Stimulated activated CD4-positive, alpha-beta T cell treated with anti-CD3 and anti-CD28 coated beads, Interleukin-2, amount 100 ng/mL, for 4 hours (primary cell): Measurements from ENCODE around the gene AKT3.

ENCODE experiments used
- DNase-seq: peaks from one replicate; pipeline ENCODE4 v3.0.0-alpha.2; 2020; ENCODE audit warnings: low read depth

Gene AKT3

DNA sequence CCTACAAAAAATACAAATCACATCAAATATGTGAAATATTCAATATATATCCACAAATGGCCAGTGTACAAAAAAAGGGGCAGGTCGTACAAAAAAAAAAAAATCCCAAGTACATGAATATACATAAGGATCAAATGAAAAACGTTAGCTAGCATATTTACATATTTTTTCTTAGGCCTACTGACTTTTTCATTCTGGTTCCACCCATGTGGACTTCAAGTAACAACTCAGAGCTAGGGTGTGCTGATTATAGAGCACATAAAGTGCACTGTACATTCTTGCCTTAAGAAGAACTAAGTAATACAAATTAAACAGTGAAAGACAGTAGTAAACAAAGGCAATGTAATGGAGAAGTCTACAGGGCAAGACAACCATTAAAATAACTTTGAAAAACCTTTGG is 297.0 kb downstream of the AKT3 start:
- no peak for DNase-seq

GRCh38 chr1:243550276-243550675 is 299.8 kb downstream of the AKT3 start:
- no peak for DNase-seq

DNA sequence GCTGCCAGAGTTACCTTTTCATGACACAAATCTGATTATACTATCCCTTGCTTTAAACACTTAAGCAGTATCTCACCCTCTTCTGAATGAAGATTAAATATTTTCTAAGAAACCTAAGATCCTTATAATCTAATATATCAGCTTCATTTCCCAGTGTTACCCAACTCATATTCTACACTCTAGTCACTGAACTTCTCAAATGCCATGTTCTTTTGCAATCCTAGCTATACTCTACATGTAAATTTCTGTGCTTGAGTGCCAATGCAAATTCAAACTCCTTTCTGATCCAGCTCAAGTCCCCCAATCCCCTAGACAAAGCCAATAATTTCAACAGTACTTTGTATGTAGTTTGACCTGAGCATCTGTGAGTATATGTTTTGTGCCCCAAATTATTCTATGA is 300.3 kb downstream of the AKT3 start:
- no peak for DNase-seq

DNA sequence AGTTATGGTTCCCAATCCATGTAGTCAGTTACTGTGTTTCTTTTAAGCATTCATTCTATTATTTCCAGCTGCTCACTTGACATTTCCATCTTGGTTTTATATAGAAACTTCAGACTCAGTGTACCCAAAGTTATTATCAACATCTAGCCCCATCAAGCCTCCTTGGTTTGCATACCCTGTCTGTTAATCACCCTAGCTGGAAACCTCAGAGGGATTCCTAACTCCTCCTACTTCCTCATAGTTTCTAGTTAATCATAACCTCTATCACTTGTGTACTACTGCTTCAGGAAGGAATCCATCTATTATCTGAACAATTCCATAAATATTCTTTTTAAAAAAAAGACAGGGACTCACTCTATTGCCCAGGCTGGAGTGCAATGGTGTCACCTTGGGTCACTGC is 300.9 kb downstream of the AKT3 start:
- no peak for DNase-seq

GRCh38 chr1:243548516-243548915 is 301.5 kb downstream of the AKT3 start:
- no peak for DNase-seq

DNA sequence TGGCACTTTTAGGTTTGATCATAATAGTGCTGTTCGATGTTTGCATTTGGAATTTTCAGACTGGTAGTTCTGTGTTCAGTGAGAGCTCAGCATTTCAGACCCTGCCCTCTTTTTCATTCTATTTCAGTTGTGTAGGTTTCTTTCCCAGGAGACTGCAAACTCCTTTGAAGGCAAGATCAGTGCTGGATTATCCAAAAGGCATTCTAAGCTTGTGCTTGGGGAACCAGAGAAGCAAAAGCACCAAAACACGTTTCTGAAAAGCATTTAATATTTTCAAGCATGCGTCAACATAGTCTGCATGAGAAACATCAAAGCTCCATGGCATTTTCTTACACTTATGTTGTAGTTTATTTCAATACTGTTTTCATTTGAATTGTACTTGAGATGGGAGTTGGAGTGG is 302.2 kb downstream of the AKT3 start:
- no peak for DNase-seq

DNA sequence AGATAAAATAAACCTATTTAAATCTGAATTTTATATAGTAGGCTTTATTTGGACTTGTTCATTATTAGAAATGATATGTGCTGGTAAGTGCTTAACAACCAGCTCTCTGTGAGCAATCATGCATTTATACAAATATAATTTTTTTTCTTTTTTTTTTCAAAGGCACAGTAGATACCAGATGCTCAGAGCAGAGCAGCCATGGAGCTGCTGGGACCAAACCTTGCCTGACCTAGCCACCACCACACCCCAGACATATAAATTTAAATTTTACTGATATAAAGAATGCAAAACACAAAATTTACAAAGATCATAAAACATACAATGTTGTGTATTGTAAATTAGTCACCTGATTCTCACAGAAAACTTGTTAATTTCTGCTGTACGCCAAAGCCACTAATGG is 303.6 kb downstream of the AKT3 start:
- no peak for DNase-seq

- no peak for DNase-seq
These were observed 306.5 kb downstream of the AKT3 start for GRCh38 chr1:243543501-243543900.

DNA sequence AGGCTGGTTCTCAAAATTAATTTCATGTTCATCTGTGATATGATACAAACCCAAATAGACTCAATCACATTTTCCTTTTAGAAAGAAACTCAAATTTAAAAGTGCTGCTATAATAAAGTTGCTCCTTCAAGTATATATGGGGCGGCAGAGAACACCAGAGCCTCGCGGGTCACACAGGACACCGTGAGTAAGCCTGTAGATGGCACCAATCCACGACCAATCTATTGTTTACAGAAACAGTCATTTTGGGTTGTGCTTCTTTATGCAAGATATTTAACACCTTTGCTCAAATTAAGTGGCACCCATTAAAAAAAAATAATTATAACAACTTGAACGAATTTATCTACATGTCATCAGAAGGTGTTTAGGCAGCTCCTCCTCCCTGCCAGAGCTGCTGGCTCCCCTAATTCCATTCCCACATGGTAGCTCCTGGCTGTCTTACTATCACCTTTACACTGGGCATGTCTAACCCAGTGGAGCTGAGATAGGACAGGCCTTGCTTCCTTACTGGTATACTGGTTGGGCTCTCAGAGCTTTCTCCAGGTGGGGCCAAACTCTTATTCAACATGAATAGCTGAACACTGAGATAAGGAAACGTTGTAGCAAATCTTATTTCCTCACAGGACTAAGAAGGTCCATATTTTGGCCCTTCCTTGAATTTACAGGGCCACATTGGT is 307.2 kb downstream of the AKT3 start:
- no peak for DNase-seq

DNA sequence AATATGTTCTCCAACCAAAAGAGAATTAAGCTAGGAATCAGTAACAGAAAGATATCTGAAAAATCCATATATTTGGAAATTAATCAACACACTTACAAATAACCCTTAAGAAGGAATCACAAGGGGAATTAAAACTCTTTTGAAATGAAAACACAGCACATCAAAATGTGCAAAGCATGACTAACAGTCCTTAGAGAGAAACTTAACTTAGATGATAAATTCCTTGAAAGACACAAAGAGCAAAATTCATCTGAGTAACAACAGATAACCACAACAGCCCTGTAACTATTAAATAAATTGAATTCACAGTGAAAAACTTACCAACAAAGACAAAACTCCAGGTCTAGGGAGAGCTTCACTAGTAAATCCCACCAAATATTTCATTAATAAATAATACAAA is 310.4 kb downstream of the AKT3 start:
- DNase-seq, result no peak

DNA sequence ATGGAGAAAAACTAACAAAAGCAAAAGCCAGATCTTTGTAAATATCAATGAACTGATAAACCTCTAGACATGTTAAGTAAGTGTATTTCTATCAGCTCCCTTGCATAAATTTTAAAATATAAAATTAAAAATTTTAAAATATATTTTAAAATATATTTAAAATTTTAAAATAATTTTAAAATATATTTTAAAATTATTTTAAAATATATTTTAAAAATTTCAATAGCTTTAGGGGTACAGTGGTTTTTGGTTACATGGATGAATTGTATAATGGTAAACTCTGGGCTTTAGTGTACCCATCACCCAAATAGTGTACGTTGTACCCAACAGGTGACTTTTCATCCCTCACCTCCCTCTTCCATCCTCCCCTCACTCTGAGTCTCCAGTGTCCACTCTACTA is 315.0 kb downstream of the AKT3 start:
- DNase-seq, result no peak

DNA sequence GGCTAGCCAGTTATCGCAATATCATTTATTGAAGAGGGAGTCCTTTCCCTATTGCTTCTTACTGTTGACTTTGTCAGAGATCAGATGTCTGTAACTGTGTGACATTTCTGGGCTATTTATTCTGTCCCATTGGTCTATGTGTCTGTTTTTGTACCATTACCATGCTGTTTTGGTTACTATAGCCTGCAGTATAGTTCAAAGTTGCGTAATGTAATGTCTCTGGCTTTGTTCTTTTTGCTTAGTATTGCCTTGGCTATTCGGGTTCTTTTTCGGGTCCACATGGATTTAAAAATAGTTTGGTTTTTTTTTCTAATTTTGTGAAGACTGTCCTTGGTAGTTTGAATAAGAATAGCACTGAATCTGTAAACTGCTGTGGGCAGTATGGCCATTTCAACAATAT is 320.5 kb downstream of the AKT3 start:
- DNase-seq, result no peak

DNA sequence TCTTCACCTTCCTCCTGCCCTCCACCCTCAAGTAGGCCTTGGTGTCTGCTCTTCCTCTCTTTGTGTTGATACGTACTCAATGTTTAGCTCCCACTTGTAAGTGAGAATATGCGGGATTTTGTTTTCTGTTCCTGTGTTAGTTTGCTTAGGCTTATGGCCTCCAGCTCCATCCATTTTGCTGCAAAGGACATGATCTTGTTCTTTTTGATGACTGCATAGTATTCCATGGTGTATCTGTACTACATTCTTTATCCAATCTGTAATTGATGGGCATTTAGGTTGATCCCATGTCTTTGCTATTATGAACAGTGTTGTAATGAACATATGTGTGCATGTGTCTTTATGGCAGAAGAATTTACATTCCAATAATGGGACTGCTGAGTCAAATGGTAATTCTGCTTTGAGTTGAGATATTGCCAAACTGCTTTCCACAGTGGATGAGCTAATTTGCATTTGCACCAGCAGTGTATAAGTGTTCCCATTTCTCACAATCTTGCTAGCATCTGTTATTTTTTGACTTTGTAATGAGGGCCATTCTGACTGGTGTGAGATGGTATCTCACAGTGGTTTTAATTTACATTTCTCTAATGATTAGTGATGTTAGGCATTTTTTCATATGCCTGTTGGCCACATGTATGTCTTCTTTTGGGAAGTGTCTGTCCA is 321.5 kb downstream of the AKT3 start:
- DNase-seq, result no peak

- DNase-seq, result no peak
These were observed 323.9 kb downstream of the AKT3 start for GRCh38 chr1:243526180-243526579.

- no peak for DNase-seq
These were observed 325.0 kb downstream of the AKT3 start for GRCh38 chr1:243525085-243525487.

GRCh38 chr1:243523766-243524165 is 326.3 kb downstream of the AKT3 start:
- DNase-seq, result no peak

- no peak for DNase-seq
These were observed 329.2 kb downstream of the AKT3 start for GRCh38 chr1:243520831-243521230.

DNA sequence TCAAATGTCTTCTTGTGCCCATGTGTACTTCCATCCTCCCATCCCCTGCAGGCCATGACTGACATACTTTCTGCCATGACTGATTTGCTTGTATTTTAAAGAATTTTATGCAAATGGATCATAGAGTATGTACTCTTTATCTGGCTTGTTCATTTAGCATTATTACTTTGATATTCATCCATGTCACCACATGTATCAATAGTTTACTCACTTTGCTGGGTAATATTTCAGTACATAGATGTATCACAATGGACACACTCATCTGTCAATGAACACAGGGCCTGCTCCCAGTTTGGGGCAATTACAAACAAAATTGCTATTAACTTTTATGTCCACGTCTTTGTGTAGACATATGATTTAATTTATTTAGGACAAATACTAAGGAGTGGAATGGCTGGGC is 335.1 kb downstream of the AKT3 start:
- DNase-seq, result no peak

DNA sequence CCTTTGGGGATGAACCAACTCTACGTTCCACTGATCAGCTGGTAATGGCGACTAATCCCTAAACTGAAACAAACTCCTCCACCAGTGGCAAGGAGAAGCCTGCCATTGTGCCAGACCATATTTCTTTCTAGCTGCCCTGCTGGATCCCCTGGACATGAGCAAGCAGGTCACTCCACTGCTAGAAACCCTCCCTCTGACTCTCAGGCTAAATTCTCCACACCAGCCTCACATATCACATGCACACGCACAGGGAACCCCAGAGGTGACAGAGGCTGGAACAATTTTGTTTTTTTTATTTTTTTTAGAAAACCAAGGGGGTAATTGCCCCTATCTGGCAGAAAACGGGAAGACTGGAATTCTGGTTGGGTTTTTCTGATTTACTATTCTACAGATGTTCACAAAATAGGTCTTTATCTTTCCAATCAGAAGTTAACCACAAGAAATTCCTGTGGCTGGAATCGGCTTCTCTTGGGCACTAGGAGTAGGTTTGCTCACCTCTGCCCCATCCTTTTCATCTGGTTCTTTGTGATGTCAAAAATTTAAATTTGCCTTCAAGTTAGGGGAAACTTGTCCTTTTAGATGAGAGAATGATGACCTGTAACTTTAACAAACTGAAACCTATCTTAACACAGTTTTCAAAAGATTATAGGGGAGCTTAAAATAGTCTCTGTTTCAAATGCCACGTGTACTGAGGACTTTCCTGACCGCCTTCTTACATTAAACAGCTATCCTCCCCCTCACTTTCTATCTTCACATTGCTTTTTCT is 336.1 kb downstream of the AKT3 start:
- DNase-seq, result no peak

GRCh38 chr1:243510928-243511327 is 339.1 kb downstream of the AKT3 start:
- no peak for DNase-seq

DNA sequence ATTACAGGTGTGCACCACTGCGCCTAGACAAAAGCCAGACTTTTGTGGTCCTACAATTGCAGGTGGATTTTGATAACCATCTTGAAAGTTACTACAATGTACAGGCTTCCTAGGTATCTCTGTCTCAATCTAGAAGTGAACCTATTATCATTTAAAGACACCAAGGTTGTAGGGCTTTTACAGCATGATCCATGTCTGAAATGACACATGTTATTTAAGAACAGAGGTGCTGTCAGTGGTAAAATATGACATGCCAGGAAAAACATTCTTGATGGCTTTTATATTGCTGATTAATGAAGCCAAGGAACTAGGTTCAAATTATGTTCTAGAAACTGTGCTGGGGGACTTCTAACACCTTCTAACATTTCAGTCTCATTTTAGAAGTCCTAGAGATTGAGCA is 341.1 kb downstream of the AKT3 start:
- no peak for DNase-seq

- DNase-seq, result no peak
These were observed 341.7 kb downstream of the AKT3 start for GRCh38 chr1:243508303-243508713.

DNA sequence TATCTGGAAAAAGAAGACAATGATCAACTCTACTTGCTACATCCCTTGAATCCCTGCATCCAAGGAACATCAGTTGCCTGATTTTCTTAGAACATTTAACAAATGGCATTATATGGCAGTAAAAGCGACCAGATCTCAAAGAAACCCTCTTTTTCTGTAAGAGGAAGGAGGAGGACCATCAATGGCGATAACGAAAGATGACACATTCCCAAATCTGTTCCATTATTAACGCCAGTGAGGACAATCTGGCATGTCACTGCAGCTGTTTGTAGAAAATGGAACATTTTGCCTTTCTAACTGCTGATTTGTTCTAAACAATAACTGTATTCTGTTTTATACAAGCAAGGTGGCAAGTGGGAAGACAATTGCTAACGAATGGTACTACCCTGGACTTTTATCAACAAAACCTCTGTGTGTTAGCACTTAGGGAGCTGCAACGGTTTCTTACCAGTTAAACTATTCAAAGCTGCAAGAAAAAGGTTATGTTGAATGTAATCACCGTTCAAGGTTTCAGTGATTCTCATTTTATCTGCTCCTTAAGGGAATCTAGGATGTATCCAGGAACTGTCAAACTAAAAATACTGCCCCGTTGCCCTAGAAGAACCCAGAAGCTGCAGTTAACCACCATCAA is 342.3 kb downstream of the AKT3 start:
- DNase-seq, result no peak
